OCI-LY3 (cell line): ENCODE results near the gene TMEM163.
A peak's percentile ranks its signal among the peaks of the same experiment; 100 is the strongest.

Experiments
- H2AFZ ChIP-seq: fragments of 200-600, 300-600 bp; shearing (Covaris generic); 2 replicates; pipeline ENCODE4 v1.6.0; 2014; ENCODE audit warnings: antibody characterized with exemption, low read depth, low read length
- H3K27ac ChIP-seq: fragments of 200-600, 300-600 bp; sonication (generic); 2 replicates; pipeline ENCODE4 v1.5.1; 2014; ENCODE audit warnings: mild to moderate bottlenecking, low read length, moderate library complexity, mixed read lengths
- H3K27me3 ChIP-seq: fragments of 200-600, 300-600 bp; sonication (generic); 2 replicates; pipeline ENCODE4 v1.6.1; 2014; ENCODE audit warnings: low read depth, low read length, mixed read lengths
- H3K36me3 ChIP-seq: fragments of 200-600, 300-600 bp; sonication (generic); replicated peaks from 2 replicates; pipeline ENCODE3; 2014; ENCODE audit warnings: low read depth, low read length, mixed read lengths
- H3K4me1 ChIP-seq: fragments of 300-600, 200-600 bp; sonication (generic); 2 replicates; pipeline ENCODE4 v1.6.1; 2014; ENCODE audit warnings: low read length, mixed read lengths
- H3K4me2 ChIP-seq: fragments of 200-600, 300-600 bp; sonication (generic); 2 replicates; pipeline ENCODE4 v1.6.1; 2014; ENCODE audit warnings: low read length, mixed read lengths
- H3K4me3 ChIP-seq: fragments of 300-600, 200-600 bp; sonication (generic); 2 replicates; pipeline ENCODE4 v1.5.1; 2014; ENCODE audit warnings: antibody characterized with exemption, mild to moderate bottlenecking, low read length, moderate library complexity
- H3K79me2 ChIP-seq: fragments of 300-600, 200-600 bp; shearing (Covaris generic); 2 replicates; pipeline ENCODE4 v1.6.1; 2014; ENCODE audit warnings: mild to moderate bottlenecking, low read length, mixed read lengths
- H3K9ac ChIP-seq: fragments of 300-600, 200-600 bp; shearing (Covaris generic); 2 replicates; pipeline ENCODE4 v1.6.0; 2014; ENCODE audit warnings: mild to moderate bottlenecking, low read length, moderate library complexity
- H3K9me3 ChIP-seq: fragments of 200-600, 300-600 bp; shearing (Covaris generic); 2 replicates; pipeline ENCODE4 v1.6.1; 2014; ENCODE audit warnings: low read length, mixed read lengths; ENCODE audit not compliant: insufficient read depth
- H4K20me1 ChIP-seq: fragments of 200-600, 300-600 bp; sonication (generic); 2 replicates; pipeline ENCODE4 v1.6.1; 2016; ENCODE audit warnings: low read length, mixed read lengths; ENCODE audit not compliant: insufficient read depth
- EZH2phosphoT487 ChIP-seq: fragments of 200-600 bp; shearing (Covaris generic); IDR thresholded peaks from 2 replicates; pipeline ENCODE4 v1.6.1; 2018; ENCODE audit warnings: antibody characterized with exemption, mixed run types, low read depth
- TF ChIP-seq, protein P1 (sequence below): fragments of 200-600, 300-600 bp; sonication (generic); IDR thresholded peaks from 2 replicates; pipeline ENCODE4 v1.5.1; 2014; ENCODE audit warnings: antibody characterized with exemption, low read length, low read depth

TMEM163 gene

GRCh38 chr2:134462275-134462674 is 256.5 kb downstream of the TMEM163 start:
- Histone ChIP-seq H3K27me3 (no peaks in the 10 kb centered on the region), H3K27ac (no peak overlapping the region), H3K79me2 (no peaks in the 10 kb centered on the region), H3K4me3 (no peak overlapping the region), H3K9ac (no peak overlapping the region), H3K4me2 (no peak overlapping the region), H3K9me3 (no peaks in the 10 kb centered on the region), H4K20me1 (0 out of 2 replicates have a peak, but pooled peaks cover 2% of the 10 kb centered on the region), H3K36me3 (peaks cover 2% of the 10 kb centered on the region), H2AFZ (no peak overlapping the region), H3K4me1 (peaks cover 21% of the 10 kb centered on the region)
- TF ChIP-seq, protein P1, sequence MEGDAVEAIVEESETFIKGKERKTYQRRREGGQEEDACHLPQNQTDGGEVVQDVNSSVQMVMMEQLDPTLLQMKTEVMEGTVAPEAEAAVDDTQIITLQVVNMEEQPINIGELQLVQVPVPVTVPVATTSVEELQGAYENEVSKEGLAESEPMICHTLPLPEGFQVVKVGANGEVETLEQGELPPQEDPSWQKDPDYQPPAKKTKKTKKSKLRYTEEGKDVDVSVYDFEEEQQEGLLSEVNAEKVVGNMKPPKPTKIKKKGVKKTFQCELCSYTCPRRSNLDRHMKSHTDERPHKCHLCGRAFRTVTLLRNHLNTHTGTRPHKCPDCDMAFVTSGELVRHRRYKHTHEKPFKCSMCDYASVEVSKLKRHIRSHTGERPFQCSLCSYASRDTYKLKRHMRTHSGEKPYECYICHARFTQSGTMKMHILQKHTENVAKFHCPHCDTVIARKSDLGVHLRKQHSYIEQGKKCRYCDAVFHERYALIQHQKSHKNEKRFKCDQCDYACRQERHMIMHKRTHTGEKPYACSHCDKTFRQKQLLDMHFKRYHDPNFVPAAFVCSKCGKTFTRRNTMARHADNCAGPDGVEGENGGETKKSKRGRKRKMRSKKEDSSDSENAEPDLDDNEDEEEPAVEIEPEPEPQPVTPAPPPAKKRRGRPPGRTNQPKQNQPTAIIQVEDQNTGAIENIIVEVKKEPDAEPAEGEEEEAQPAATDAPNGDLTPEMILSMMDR = no peak
- TF ChIP-seq EZH2phosphoT487 = no peak

DNA sequence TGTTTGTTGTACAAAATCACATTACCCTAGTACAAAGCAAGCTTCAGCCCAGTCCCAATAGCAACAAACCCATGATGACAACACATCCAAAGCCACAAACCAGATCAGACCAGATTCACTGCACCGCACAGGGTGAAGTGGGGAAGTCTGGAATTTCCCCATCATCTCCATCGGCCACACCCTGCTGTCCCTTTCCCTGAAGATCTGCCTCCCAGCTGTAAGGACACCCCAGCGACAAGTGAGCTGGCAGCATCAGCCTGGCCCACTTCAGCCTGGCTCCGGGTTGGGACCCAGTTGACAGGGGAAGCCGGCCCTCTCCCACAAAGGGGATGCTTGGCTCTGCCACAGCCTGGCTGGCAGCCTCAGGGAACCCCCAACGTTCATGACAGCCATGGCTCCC is 257.3 kb downstream of the TMEM163 start:
- no peaks in the 10 kb centered on the region for H3K27me3 ChIP-seq
- no peaks in the 10 kb centered on the region for H3K79me2 ChIP-seq
- peaks cover 2% of the 10 kb centered on the region for H3K36me3 ChIP-seq
- H2AFZ ChIP-seq = no peak overlapping the region
- no peaks in the 10 kb centered on the region for H3K9me3 ChIP-seq
- peaks cover 18% of the 10 kb centered on the region for H3K4me1 ChIP-seq
- H3K4me3 ChIP-seq = no peak overlapping the region
- H3K9ac ChIP-seq = no peak overlapping the region
- H4K20me1 ChIP-seq = 0 out of 2 replicates have a peak, but pooled peaks cover 2% of the 10 kb centered on the region
- H3K27ac ChIP-seq = no peak overlapping the region
- TF ChIP-seq, protein P1 = no peak
- TF ChIP-seq EZH2phosphoT487 = no peak
- H3K4me2 ChIP-seq = no peak overlapping the region

DNA sequence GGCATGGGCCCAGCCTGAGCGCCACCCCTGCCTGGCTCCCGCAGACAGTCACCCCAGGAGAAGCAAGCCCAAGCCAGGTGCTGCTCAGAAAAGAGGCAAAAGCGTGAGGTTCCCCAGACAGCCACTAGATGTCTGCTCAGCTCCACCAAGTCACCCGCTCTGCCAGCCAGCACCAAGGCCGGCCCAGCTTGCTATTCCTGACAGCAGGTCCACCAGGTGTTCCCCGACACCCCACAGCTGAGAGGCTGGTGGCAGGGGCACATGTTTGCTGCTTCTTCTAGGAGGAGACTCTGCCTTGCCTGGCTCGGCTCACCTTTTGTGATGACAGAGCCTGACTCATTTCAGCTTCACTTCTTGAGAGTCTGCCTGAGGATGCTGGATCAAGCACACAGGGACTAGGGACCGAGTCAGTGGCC is 258.2 kb downstream of the TMEM163 start:
- H3K9ac ChIP-seq = no peak overlapping the region
- 0 out of 2 replicates have a peak, but pooled peaks cover 2% of the 10 kb centered on the region for H4K20me1 ChIP-seq

GRCh38 chr2:134459706-134460406 is 258.9 kb downstream of the TMEM163 start:
- Histone ChIP-seq H4K20me1 (0 out of 2 replicates have a peak, but pooled peaks cover 2% of the 10 kb centered on the region), H2AFZ (no peak overlapping the region), H3K4me1 (peaks cover 10% of the 10 kb centered on the region), H3K27ac (no peak overlapping the region), H3K4me3 (no peak overlapping the region), H3K79me2 (no peaks in the 10 kb centered on the region), H3K9me3 (no peaks in the 10 kb centered on the region), H3K4me2 (no peak overlapping the region), H3K36me3 (peaks cover 13% of the 10 kb centered on the region), H3K27me3 (no peaks in the 10 kb centered on the region), H3K9ac (no peak overlapping the region)
- TF ChIP-seq, protein P1 = no peak
- no peak for TF ChIP-seq EZH2phosphoT487

More for the DNA sequence above, 258.2 kb downstream of the TMEM163 start:
- Histone ChIP-seq H2AFZ (no peak overlapping the region), H3K36me3 (peaks cover 8% of the 10 kb centered on the region), H3K27ac (no peak overlapping the region), H3K4me1 (peaks cover 10% of the 10 kb centered on the region), H3K79me2 (no peaks in the 10 kb centered on the region), H3K27me3 (no peaks in the 10 kb centered on the region), H3K9me3 (no peaks in the 10 kb centered on the region), H3K4me2 (peak overlapping the region; percentile 29), H3K4me3 (no peak overlapping the region)
- no peak for TF ChIP-seq EZH2phosphoT487
- TF ChIP-seq, protein P1 = peak; percentile 87
